Pericardium fibroblast (primary cell): ENCODE measurements around the gene SEH1L. TPM values are rescaled to one million over a fixed set of nuclear protein-coding genes. Genes with fewer than 3 reads are reported as not detected.

Experiments used
- total RNA-seq: library from RNA; depleted of rRNA; stranded (reverse); fragments of >200 nt; gene quantifications from 2 replicates; pipeline ENCODE4 v1.2.3, GENCODE V29; 2015

The SEH1L gene, protein sequence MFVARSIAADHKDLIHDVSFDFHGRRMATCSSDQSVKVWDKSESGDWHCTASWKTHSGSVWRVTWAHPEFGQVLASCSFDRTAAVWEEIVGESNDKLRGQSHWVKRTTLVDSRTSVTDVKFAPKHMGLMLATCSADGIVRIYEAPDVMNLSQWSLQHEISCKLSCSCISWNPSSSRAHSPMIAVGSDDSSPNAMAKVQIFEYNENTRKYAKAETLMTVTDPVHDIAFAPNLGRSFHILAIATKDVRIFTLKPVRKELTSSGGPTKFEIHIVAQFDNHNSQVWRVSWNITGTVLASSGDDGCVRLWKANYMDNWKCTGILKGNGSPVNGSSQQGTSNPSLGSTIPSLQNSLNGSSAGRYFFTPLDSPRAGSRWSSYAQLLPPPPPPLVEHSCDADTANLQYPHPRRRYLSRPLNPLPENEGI
- total RNA-seq = 12.5 and 23.9 TPM in 2 replicates

DNA sequence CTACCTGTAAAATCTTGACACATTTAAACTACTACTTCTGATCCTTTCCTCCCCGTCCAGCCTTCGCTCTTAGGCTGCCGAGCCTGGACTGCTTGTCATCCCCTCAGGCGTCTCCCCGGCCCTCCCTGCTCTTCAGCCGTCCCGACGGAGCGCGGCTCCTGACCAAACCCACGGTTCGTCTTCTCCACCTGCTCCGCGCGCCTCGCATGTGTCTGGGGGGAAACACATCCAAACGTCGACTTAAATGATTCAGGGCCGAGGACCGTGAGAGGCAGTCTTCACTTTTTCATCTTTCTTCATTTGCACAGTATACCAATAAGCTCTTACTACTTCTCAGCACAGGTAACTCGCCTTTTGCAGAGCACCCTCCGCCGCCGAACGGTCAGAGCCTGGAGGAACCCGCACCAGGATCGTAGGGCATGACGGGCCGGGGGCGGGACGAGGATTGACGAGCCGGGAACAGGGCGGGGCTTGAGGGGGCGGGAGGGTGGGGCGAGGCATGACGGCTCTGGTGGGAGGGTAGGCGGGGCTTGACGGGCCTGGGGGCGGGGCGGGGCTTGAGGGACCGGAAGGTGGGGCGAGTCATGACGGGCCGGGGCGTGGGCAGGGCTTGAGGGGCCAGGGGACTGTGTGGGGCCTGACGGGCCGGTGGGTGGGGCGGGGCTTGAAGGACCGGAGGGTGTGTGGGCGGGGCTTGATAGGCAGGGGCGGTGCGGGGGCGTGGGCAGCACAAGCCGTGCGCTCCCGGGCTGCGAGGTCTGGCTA is at the start of gene SEH1L:
TSS of gene SEH1L (plus strand) at position 727 of the 765 bp plus-strand sequence. CDS start 111 bp downstream, outside the sequence.

DNA sequence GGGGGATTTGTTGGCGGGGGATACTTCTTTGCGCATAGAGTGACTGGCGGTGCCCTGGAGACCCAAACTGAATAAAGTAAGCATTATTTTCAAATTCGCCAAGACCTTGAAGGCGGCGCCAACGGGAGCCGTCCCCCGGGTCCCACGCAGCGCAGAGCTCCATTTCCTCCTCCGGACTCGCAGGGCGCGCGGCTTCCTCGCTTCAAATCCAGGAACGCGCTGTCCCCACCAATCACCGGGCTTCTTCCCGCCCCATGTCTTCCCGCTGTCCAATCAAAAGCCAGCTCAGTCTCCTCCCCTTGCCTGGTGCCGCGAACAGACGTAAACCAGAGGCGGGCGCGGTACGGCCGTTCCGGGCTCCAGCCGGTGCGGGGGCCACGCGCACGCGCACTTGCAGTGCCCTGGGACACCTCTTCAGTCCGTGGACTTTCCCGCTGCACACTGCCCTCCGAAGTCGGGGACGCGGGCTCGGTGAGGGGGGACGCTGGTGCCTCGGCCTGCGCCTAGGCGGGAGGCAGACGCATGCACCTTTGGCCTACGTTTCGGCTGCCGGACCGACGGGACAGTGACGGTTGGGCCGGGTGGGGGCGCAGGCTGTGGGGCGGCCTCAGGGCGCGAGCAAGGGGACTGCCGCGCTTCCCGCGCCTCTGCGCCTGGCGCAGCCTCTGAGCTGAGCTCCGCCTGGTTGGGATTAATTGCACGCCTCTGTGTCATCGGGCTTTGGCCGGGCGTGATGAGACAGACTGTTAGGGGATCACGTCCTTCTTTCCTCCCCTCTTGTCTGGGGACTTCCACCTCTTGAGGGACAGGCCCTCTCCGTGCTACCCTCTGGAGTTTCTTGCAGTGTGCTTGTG is 43.4 kb downstream of the SEH1L start, which contains the start of gene CEP192:
TSS of gene CEP192 (plus strand) at position 396 of the 854 bp plus-strand sequence. CDS start 8,063 bp downstream, outside the sequence.

Other genes starting within 250 kb of the SEH1L start
- 2.9 and 5.5 TPM in 2 replicates for gene CEP76, start 245.3 kb upstream of the SEH1L start, total RNA-seq
- 92.1 and 96.7 TPM in 2 replicates for gene PSMG2, start 245.0 kb upstream of the SEH1L start, total RNA-seq
- 20.5 and 27.0 TPM in 2 replicates for gene PTPN2, start 63.8 kb upstream of the SEH1L start, total RNA-seq
- gene CEP192, start 43.4 kb downstream of the SEH1L start, total RNA-seq = 8.7 and 11.1 TPM in 2 replicates